ENCODE results near the gene SMPD2. TPM values are rescaled to one million over a fixed set of nuclear protein-coding genes. Genes with fewer than 3 reads are reported as not detected.
"Not testable (repeated sequence)": the region's sequence is repeated elsewhere in the genome, so short reads cannot be mapped to it uniquely, and the experiment has no call there.

The SMPD2 gene
- total RNA-seq, 1 donor from 2014 or later, result 18.5 TPM

GRCh38 chr6:109456710-109457561, 16.4 kb downstream of the SMPD2 start:
- Mint-ChIP-seq H3K27ac (peak overlapping the region; percentile 52), H3K9me3 (peaks cover 3% of the 10 kb centered on the region), H3K36me3 (ENCODE audit: low read depth) (peaks cover 28% of the 10 kb centered on the region), H3K4me3 (peak overlapping the region; percentile 56), H3K4me1 (ENCODE audit: low read depth) (peaks cover 60% of the 10 kb centered on the region), H3K27me3 (ENCODE audit: insufficient read depth) (no peaks in the 10 kb centered on the region)
- intact Hi-C loops (cut with micrococcal nuclease), result loop anchor here (5.0 to 10.0 kb wide), 3 partner anchors 612 to 1420 kb away; partner anchors contain the start of genes ARMC2 and CDC40
- no peak for DNase-seq (ENCODE audit: low spot score)

- no peak for DNase-seq (ENCODE audit: low spot score)
- intact Hi-C loops (cut with micrococcal nuclease), result loop anchor here (5.0 to 10.0 kb wide), 3 partner anchors 613 to 1420 kb away; partner anchors contain the start of genes ARMC2 and CDC40
- peaks cover 28% of the 10 kb centered on the region for H3K36me3 Mint-ChIP-seq (ENCODE audit: low read depth)
- peaks cover 3% of the 10 kb centered on the region for H3K9me3 Mint-ChIP-seq
- no peak overlapping the region for H3K27ac Mint-ChIP-seq
- peaks cover 66% of the 10 kb centered on the region for H3K4me1 Mint-ChIP-seq (ENCODE audit: low read depth)
- H3K27me3 Mint-ChIP-seq (ENCODE audit: insufficient read depth), result no peaks in the 10 kb centered on the region
- H3K4me3 Mint-ChIP-seq, result no peak overlapping the region
These were observed 17.1 kb downstream of the SMPD2 start for GRCh38 chr6:109457562-109457996.

- no peaks in the 10 kb centered on the region for H3K27me3 Mint-ChIP-seq (ENCODE audit: insufficient read depth)
- peaks cover 64% of the 10 kb centered on the region for H3K4me1 Mint-ChIP-seq (ENCODE audit: low read depth)
- H3K27ac Mint-ChIP-seq, result peak overlapping the region; percentile 91
- H3K36me3 Mint-ChIP-seq (ENCODE audit: low read depth), result peaks cover 32% of the 10 kb centered on the region
- peaks cover 3% of the 10 kb centered on the region for H3K9me3 Mint-ChIP-seq
- intact Hi-C loops (cut with micrococcal nuclease), result loop anchor here (1.0 to 10.0 kb wide), 4 partner anchors 20 to 1418 kb away; partner anchors contain the start of genes ARMC2 and CDC40
- H3K4me3 Mint-ChIP-seq, result peak overlapping the region; percentile 5
- peak; percentile 43 for DNase-seq (ENCODE audit: low spot score)
These were observed 18.4 kb downstream of the SMPD2 start for GRCh38 chr6:109458774-109459531.

GRCh38 chr6:109460161-109460829, 19.8 kb downstream of the SMPD2 start:
- Mint-ChIP-seq H3K27me3 (ENCODE audit: insufficient read depth) (no peaks in the 10 kb centered on the region), H3K27ac (no peak overlapping the region), H3K9me3 (peaks cover 3% of the 10 kb centered on the region), H3K4me1 (ENCODE audit: low read depth) (peaks cover 59% of the 10 kb centered on the region), H3K36me3 (ENCODE audit: low read depth) (peaks cover 41% of the 10 kb centered on the region), H3K4me3 (no peak overlapping the region)
- no peak for DNase-seq (ENCODE audit: low spot score)
- intact Hi-C loops (cut with micrococcal nuclease), result no loop called here

- H3K27ac Mint-ChIP-seq; H3K27me3 Mint-ChIP-seq (ENCODE audit: insufficient read depth); H3K4me3 Mint-ChIP-seq; H3K9me3 Mint-ChIP-seq; DNase-seq (ENCODE audit: low spot score); intact Hi-C loops (cut with micrococcal nuclease): not testable (repeated sequence)
- Mint-ChIP-seq H3K4me1 (ENCODE audit: low read depth) (peaks cover 65% of the 10 kb centered on the region), H3K36me3 (ENCODE audit: low read depth) (peaks cover 50% of the 10 kb centered on the region)
These were observed 20.7 kb downstream of the SMPD2 start for GRCh38 chr6:109461205-109461604.

- Mint-ChIP-seq H3K36me3 (ENCODE audit: low read depth) (peaks cover 51% of the 10 kb centered on the region), H3K4me3 (no peak overlapping the region), H3K4me1 (ENCODE audit: low read depth) (peaks cover 60% of the 10 kb centered on the region)
These were observed 21.4 kb downstream of the SMPD2 start for GRCh38 chr6:109461733-109462526.

GRCh38 chr6:109465772-109466171, 25.2 kb downstream of the SMPD2 start:
- Mint-ChIP-seq H3K36me3 (ENCODE audit: low read depth) (peaks cover 67% of the 10 kb centered on the region), H3K4me3 (no peak overlapping the region), H3K4me1 (ENCODE audit: low read depth) (peaks cover 54% of the 10 kb centered on the region), H3K27me3 (ENCODE audit: insufficient read depth) (no peaks in the 10 kb centered on the region), H3K27ac (no peak overlapping the region), H3K9me3 (peaks cover 3% of the 10 kb centered on the region)
- DNase-seq (ENCODE audit: low spot score), result no peak
- intact Hi-C loops (cut with micrococcal nuclease), result no loop called here

More at GRCh38 chr6:109461733-109462526, 21.4 kb downstream of the SMPD2 start:
- intact Hi-C loops (cut with micrococcal nuclease), result no loop called here
- Mint-ChIP-seq H3K27ac (no peak overlapping the region), H3K27me3 (ENCODE audit: insufficient read depth) (no peaks in the 10 kb centered on the region), H3K9me3 (peaks cover 3% of the 10 kb centered on the region)
- no peak for DNase-seq (ENCODE audit: low spot score)

GRCh38 chr6:109466212-109466923, 25.8 kb downstream of the SMPD2 start:
- Mint-ChIP-seq H3K36me3 (ENCODE audit: low read depth) (peaks cover 68% of the 10 kb centered on the region), H3K27ac (no peak overlapping the region), H3K4me3 (no peak overlapping the region), H3K27me3 (ENCODE audit: insufficient read depth) (no peaks in the 10 kb centered on the region), H3K9me3 (peaks cover 3% of the 10 kb centered on the region), H3K4me1 (ENCODE audit: low read depth) (peaks cover 60% of the 10 kb centered on the region)
- DNase-seq (ENCODE audit: low spot score), result no peak
- intact Hi-C loops (cut with micrococcal nuclease), result no loop called here

- H3K4me1 Mint-ChIP-seq (ENCODE audit: low read depth), result peaks cover 63% of the 10 kb centered on the region
- no peaks in the 10 kb centered on the region for H3K27me3 Mint-ChIP-seq (ENCODE audit: insufficient read depth)
- no peak overlapping the region for H3K27ac Mint-ChIP-seq
- intact Hi-C loops (cut with micrococcal nuclease), result no loop called here
- H3K4me3 Mint-ChIP-seq, result no peak overlapping the region
- H3K9me3 Mint-ChIP-seq, result no peaks in the 10 kb centered on the region
- peaks cover 72% of the 10 kb centered on the region for H3K36me3 Mint-ChIP-seq (ENCODE audit: low read depth)
- no peak for DNase-seq (ENCODE audit: low spot score)
These were observed 27.2 kb downstream of the SMPD2 start for GRCh38 chr6:109467696-109468095.

- H3K27ac Mint-ChIP-seq, result peak overlapping the region; percentile 19
- H3K9me3 Mint-ChIP-seq, result no peaks in the 10 kb centered on the region
- H3K4me1 Mint-ChIP-seq (ENCODE audit: low read depth), result peaks cover 67% of the 10 kb centered on the region
- DNase-seq (ENCODE audit: low spot score), result no peak
- H3K27me3 Mint-ChIP-seq (ENCODE audit: insufficient read depth), result no peaks in the 10 kb centered on the region
- no peak overlapping the region for H3K4me3 Mint-ChIP-seq
- intact Hi-C loops (cut with micrococcal nuclease), result no loop called here
- peaks cover 73% of the 10 kb centered on the region for H3K36me3 Mint-ChIP-seq (ENCODE audit: low read depth)
These were observed 29.2 kb downstream of the SMPD2 start for GRCh38 chr6:109469591-109470189.

GRCh38 chr6:109471105-109471810, 30.7 kb downstream of the SMPD2 start:
- Mint-ChIP-seq H3K27me3 (ENCODE audit: insufficient read depth) (no peaks in the 10 kb centered on the region), H3K36me3 (ENCODE audit: low read depth) (peaks cover 75% of the 10 kb centered on the region), H3K9me3 (no peaks in the 10 kb centered on the region), H3K4me3 (no peak overlapping the region), H3K4me1 (ENCODE audit: low read depth) (peaks cover 73% of the 10 kb centered on the region), H3K27ac (no peak overlapping the region)
- DNase-seq (ENCODE audit: low spot score), result no peak
- intact Hi-C loops (cut with micrococcal nuclease), result no loop called here
